Endothelial cell (in vitro differentiated cells): ENCODE measurements around the gene CLCN4. TPM values are rescaled to one million over a fixed set of nuclear protein-coding genes. Genes with fewer than 3 reads are reported as not detected.

Experiments
- DNase-seq: peaks from one replicate; pipeline ENCODE4 v3.0.0; 2021; ENCODE audit warnings: low spot score
- H3K27ac Mint-ChIP-seq: one replicate; pipeline ENCODE4 v1.8.0; 2021; ENCODE audit warnings: mixed read lengths, inconsistent platforms; ENCODE audit not compliant: unreplicated experiment
- H3K27me3 Mint-ChIP-seq: one replicate; pipeline ENCODE4 v1.8.0; 2021; ENCODE audit warnings: mild to moderate bottlenecking, moderate library complexity, mixed read lengths, inconsistent platforms; ENCODE audit not compliant: unreplicated experiment
- H3K36me3 Mint-ChIP-seq: one replicate; pipeline ENCODE4 v1.8.0; 2021; ENCODE audit warnings: mild to moderate bottlenecking, low read depth, mixed read lengths, inconsistent platforms; ENCODE audit not compliant: unreplicated experiment
- H3K4me1 Mint-ChIP-seq: one replicate; pipeline ENCODE4 v1.8.0; 2021; ENCODE audit warnings: mild to moderate bottlenecking, mixed read lengths, inconsistent platforms; ENCODE audit not compliant: unreplicated experiment
- H3K4me3 Mint-ChIP-seq: one replicate; pipeline ENCODE4 v1.8.0; 2021; ENCODE audit warnings: mild to moderate bottlenecking, mixed read lengths, inconsistent platforms; ENCODE audit not compliant: unreplicated experiment
- H3K9me3 Mint-ChIP-seq: one replicate; pipeline ENCODE4 v1.8.0; 2021; ENCODE audit warnings: mixed read lengths, inconsistent platforms; ENCODE audit not compliant: unreplicated experiment
- CTCF ChIP-seq: fragments of 200-600 bp; sonication (generic); IDR thresholded peaks from one replicate; pipeline ENCODE4 v1.5.0; 2021; ENCODE audit warnings: antibody characterized with exemption; ENCODE audit not compliant: unreplicated experiment
- total RNA-seq: library from RNA; stranded (reverse); fragmentation: NEBNext Ultra II Directional; extraction: Animal tissue kit (Norgen Biotek cat#: 25700); gene quantifications from one replicate; pipeline ENCODE4 v1.2.1, GENCODE V29; 2021; ENCODE audit not compliant: unreplicated experiment

CLCN4 gene
- total RNA-seq, 1 donor from 2014 or later: 23.1 TPM

GRCh38 chrX:10223781-10224180, 67.0 kb downstream of the CLCN4 start:
- H3K4me1 Mint-ChIP-seq: no peaks in the 10 kb centered on the region
- no peak for TF ChIP-seq CTCF
- no peak overlapping the region for H3K27ac Mint-ChIP-seq
- no peak for DNase-seq
- H3K9me3 Mint-ChIP-seq: no peaks in the 10 kb centered on the region
- no peak overlapping the region for H3K4me3 Mint-ChIP-seq
- H3K27me3 Mint-ChIP-seq: no peaks in the 10 kb centered on the region
- H3K36me3 Mint-ChIP-seq: peaks cover 22% of the 10 kb centered on the region

GRCh38 chrX:10230222-10230621, 73.4 kb downstream of the CLCN4 start:
- Mint-ChIP-seq H3K4me1 (no peaks in the 10 kb centered on the region), H3K4me3 (no peak overlapping the region), H3K9me3 (no peaks in the 10 kb centered on the region), H3K27me3 (no peaks in the 10 kb centered on the region), H3K36me3 (peaks cover 13% of the 10 kb centered on the region), H3K27ac (no peak overlapping the region)
- no peak for DNase-seq
- no peak for TF ChIP-seq CTCF

GRCh38 chrX:10231461-10231860, 74.7 kb downstream of the CLCN4 start:
- H3K9me3 Mint-ChIP-seq: no peaks in the 10 kb centered on the region
- no peak overlapping the region for H3K27ac Mint-ChIP-seq
- no peak overlapping the region for H3K4me3 Mint-ChIP-seq
- no peak for TF ChIP-seq CTCF
- no peaks in the 10 kb centered on the region for H3K4me1 Mint-ChIP-seq
- H3K27me3 Mint-ChIP-seq: no peaks in the 10 kb centered on the region
- H3K36me3 Mint-ChIP-seq: peaks cover 6% of the 10 kb centered on the region
- DNase-seq: no peak

GRCh38 chrX:10233173-10233572, 76.4 kb downstream of the CLCN4 start:
- Mint-ChIP-seq H3K9me3 (no peaks in the 10 kb centered on the region), H3K4me1 (no peaks in the 10 kb centered on the region)

GRCh38 chrX:10233696-10234095, 76.9 kb downstream of the CLCN4 start:
- Mint-ChIP-seq H3K27me3 (no peaks in the 10 kb centered on the region), H3K9me3 (no peaks in the 10 kb centered on the region), H3K4me1 (no peaks in the 10 kb centered on the region), H3K4me3 (no peak overlapping the region), H3K27ac (no peak overlapping the region), H3K36me3 (peaks cover 6% of the 10 kb centered on the region)
- DNase-seq: no peak
- TF ChIP-seq CTCF: no peak

More at GRCh38 chrX:10233173-10233572, 76.4 kb downstream of the CLCN4 start:
- Mint-ChIP-seq H3K36me3 (peaks cover 6% of the 10 kb centered on the region), H3K4me3 (no peak overlapping the region), H3K27ac (no peak overlapping the region), H3K27me3 (no peaks in the 10 kb centered on the region)
- no peak for TF ChIP-seq CTCF
- DNase-seq: no peak
